K562 (cell line): Measurements from ENCODE around the gene MEAF6. TPM values are rescaled to one million over a fixed set of nuclear protein-coding genes. Genes with fewer than 3 reads are reported as not detected.

ENCODE experiments used
- ARID1B ChIP-seq: fragments of 450-650 bp; IDR thresholded peaks from 2 replicates; pipeline ENCODE4 v1.6.1; 2016; ENCODE audit warnings: antibody characterized with exemption, mild to moderate bottlenecking, inconsistent platforms
- E2F4 ChIP-seq: sonication (generic); formaldehyde crosslinking; IDR thresholded peaks from 2 replicates; pipeline ENCODE4 v1.8.0; 2022; ENCODE audit warnings: mild to moderate bottlenecking, low read depth, missing genetic modification reagents
- HINFP ChIP-seq: fragments of 450-650 bp; conservative IDR thresholded peaks from 2 replicates; pipeline ENCODE4 v1.6.1; 2016; ENCODE audit warnings: missing genetic modification characterization, low read depth, mild to moderate bottlenecking, control low read depth, missing compliant biosample characterization
- HNRNPL ChIP-seq: fragments of 200-400 bp; formaldehyde crosslinking; IDR thresholded peaks from 2 replicates; pipeline ENCODE4 v1.6.1; 2017; ENCODE audit warnings: low read depth, mild to moderate bottlenecking, low read length
- MAX ChIP-seq: sonication (generic); formaldehyde crosslinking; IDR thresholded peaks from 2 replicates; pipeline ENCODE4 v1.9.0; 2022; ENCODE audit warnings: mild to moderate bottlenecking, missing genetic modification reagents
- MLLT1 ChIP-seq, 2 experiments: fragments of 450-650 bp; IDR thresholded peaks; 2 replicates each; pipeline ENCODE4 v1.6.1; 2016
- NFRKB ChIP-seq: fragments of 450-650 bp; IDR thresholded peaks from 2 replicates; pipeline ENCODE4 v1.6.1; 2016; ENCODE audit warnings: low read depth
- NKRF ChIP-seq: fragments of 450-650 bp; IDR thresholded peaks from 2 replicates; pipeline ENCODE4 v1.6.1; 2016; ENCODE audit warnings: borderline replicate concordance
- PTBP1 ChIP-seq: fragments of 200-400 bp; formaldehyde crosslinking; IDR thresholded peaks from 2 replicates; pipeline ENCODE4 v1.6.1; 2017; ENCODE audit warnings: low read depth, low read length
- SIX5 ChIP-seq, 2 experiments: IDR thresholded peaks; 2 replicates each; pipeline ENCODE4 v1.6.1; 2011; ENCODE audit warnings: low read length in 2 of 2, borderline replicate concordance in 1 of 2, low read depth in 1 of 2, mild to moderate bottlenecking in 1 of 2, moderate library complexity in 1 of 2; ENCODE audit not compliant: insufficient read depth in 1 of 2
- ZFP30 ChIP-seq: fragments of 250-450 bp; sonication (Bioruptor Pico); IDR thresholded peaks from 2 replicates; pipeline ENCODE4 v1.8.0; 2022; ENCODE audit warnings: moderate library complexity, mild to moderate bottlenecking, inconsistent platforms, borderline replicate concordance
- ZNF124 ChIP-seq: sonication (generic); formaldehyde crosslinking; IDR thresholded peaks from 2 replicates; pipeline ENCODE4 v1.8.1; 2022; ENCODE audit warnings: missing genetic modification reagents
- ZNF174 ChIP-seq: fragments of 250-450 bp; sonication (Bioruptor Pico); IDR thresholded peaks from 2 replicates; pipeline ENCODE4 v1.4.0; 2020; ENCODE audit warnings: mild to moderate bottlenecking
- ZNF740 ChIP-seq, 3 experiments: fragments of 200-800 bp in 1 of 3; sonication (Bioruptor generic) in 1 of 3; sonication (generic) in 1 of 3; formaldehyde crosslinking in 1 of 3; IDR thresholded peaks; 2 replicates each; pipeline versions ENCODE4 v1.6.1 to v1.8.0; 2016 to 2022; ENCODE audit warnings: mild to moderate bottlenecking in 2 of 3, missing compliant biosample characterization in 2 of 3, missing genetic modification characterization in 2 of 3, missing genetic modification reagents in 1 of 3
- polyA plus RNA-seq, 8 experiments: library from polyadenylated mRNA; depleted of rRNA in 4 of 8; stranded (reverse) in 5 of 8; unstranded in 3 of 8; fragments of >200 nt; fragmentation: Nextera tagmentation in 2 of 8; fragmentation: Illumina TruSeq in 1 of 8; extraction: Ambion mirVana in 2 of 8; extraction: Trizol in 1 of 8; gene quantifications; 2 replicates each; pipeline versions ENCODE4 v1.2.1 to v1.2.3, GENCODE V29; 2011 to 2014; ENCODE audit warnings: inconsistent platforms in 1 of 8, missing spikeins in 1 of 8
- total RNA-seq, 7 experiments: library from RNA; depleted of rRNA in 6 of 7; stranded (reverse); fragments of >200 nt in 6 of 7; fragmentation: Illumina TruSeq in 2 of 7; extraction: Trizol in 2 of 7; gene quantifications; 2 replicates each; pipeline versions ENCODE4 v1.2.1 to v1.2.3, GENCODE V29; 2011 to 2021; ENCODE audit warnings: low replicate concordance in 1 of 7
- TF ChIP-seq, protein P1 (sequence below), 2 experiments: IDR thresholded peaks; 2 replicates each; pipeline ENCODE4 v1.6.1; 2011; ENCODE audit warnings: borderline replicate concordance in 1 of 2, control low read depth in 1 of 2, low read depth in 1 of 2, low read length in 1 of 2, mild to moderate bottlenecking in 1 of 2, mixed read lengths in 1 of 2, moderate library complexity in 1 of 2; ENCODE audit not compliant: insufficient read depth in 1 of 2, insufficient read length in 1 of 2, poor library complexity in 1 of 2, severe bottlenecking in 1 of 2; ENCODE audit errors: extremely low read depth in 1 of 2

Gene MEAF6
- total and polyA plus RNA-seq, 9 of the 15 experiments (the other 6 are each of a cell fraction or from before 2014, with no cell fraction given): 55.0 to 151 (median 92.3) TPM

DNA sequence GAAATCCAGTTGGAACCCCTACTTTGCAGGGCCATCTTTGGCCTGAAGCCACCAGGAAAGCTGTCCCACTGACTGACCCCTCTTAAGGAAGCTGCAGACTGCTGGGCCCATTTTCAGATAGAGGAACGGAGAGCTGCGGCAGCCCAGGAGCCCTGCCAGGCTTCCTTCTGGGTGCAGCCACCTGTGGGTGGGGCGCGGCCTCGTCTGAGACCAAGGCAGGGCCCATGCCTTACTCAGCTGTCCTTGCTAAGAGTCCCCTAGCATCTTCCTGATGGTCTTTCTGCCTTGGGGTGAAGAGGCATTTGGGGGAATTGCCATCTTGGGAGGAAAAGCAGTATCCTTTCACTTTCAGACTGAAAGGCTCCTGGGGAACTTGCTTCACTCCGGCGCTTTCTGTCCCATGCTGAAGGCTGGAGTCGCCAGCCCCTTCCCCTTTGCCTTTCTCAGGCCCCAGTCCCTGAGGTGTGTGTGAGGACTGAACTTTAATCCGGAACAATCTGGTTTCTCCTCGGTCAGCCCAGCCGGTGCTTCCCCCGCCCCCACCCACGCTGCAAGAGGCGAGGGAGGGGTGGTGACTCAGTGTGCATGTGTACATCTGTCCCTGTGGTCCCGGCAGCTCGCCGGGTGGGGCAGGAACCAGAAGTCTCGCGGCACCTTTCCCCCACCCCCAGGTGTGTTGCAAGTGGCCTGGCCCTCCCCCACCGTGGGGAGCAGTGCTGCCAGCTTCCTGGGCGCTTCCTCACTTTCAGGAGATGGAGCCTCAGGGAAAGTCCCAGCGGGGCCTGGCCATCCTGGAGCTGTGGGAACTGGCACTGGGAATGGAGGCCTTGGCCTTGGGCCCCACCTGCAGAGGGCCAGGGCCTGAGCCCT, 35.1 kb downstream of the MEAF6 start (continued):
- TF ChIP-seq E2F4: no peak
- no peak for TF ChIP-seq SIX5 (IDR thresholded peaks at IDR 0.05; ENCODE audit: borderline replicate concordance in 1 of 2, insufficient read depth in 1 of 2, low read depth in 1 of 2, low read length in 2 of 2)
- TF ChIP-seq NKRF: peak; percentile 31; the same call in 1 of the 2 replicates
- no peak; the same call in 1 of the 2 replicates for TF ChIP-seq ZNF740 (CRISPR knock-in tag; IDR thresholded peaks at IDR 0.05)
- TF ChIP-seq ZNF740 (tag; IDR thresholded peaks at IDR 0.05): no peak
- no peak for TF ChIP-seq PTBP1
- TF ChIP-seq HNRNPL: no peak
- TF ChIP-seq ZFP30 (CRISPR knock-in tag): no peak
- TF ChIP-seq NFRKB: peak; percentile 69; the same call in 1 of the 2 replicates
- peak; percentile 82 for TF ChIP-seq ARID1B
- TF ChIP-seq ZNF174 (CRISPR knock-in tag): no peak
- TF ChIP-seq MAX (CRISPR knock-in tag): peak; percentile 91
- TF ChIP-seq, protein P1, sequence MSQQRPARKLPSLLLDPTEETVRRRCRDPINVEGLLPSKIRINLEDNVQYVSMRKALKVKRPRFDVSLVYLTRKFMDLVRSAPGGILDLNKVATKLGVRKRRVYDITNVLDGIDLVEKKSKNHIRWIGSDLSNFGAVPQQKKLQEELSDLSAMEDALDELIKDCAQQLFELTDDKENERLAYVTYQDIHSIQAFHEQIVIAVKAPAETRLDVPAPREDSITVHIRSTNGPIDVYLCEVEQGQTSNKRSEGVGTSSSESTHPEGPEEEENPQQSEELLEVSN (IDR thresholded peaks at IDR 0.05; ENCODE audit: borderline replicate concordance in 1 of 2, extremely low read depth in 1 of 2, insufficient read depth in 1 of 2, insufficient read length in 1 of 2, low read depth in 1 of 2, low read length in 1 of 2, poor library complexity in 1 of 2, severe bottlenecking in 1 of 2): peak in 1 of 2 experiments; percentile 35
- no peak for TF ChIP-seq ZNF124 (CRISPR knock-in tag)
- no peak for TF ChIP-seq MLLT1 (IDR thresholded peaks at IDR 0.05)
- no peak for TF ChIP-seq HINFP (tag)
